Measurements from ENCODE around the gene LAMA2. TPM values are rescaled to one million over a fixed set of nuclear protein-coding genes. Genes with fewer than 3 reads are reported as not detected.

LAMA2 gene
- total and polyA plus RNA-seq, 2 donors (not counting 1 experiment from before 2014, with no cell fraction given): 19.5 to 67.5 TPM

DNA sequence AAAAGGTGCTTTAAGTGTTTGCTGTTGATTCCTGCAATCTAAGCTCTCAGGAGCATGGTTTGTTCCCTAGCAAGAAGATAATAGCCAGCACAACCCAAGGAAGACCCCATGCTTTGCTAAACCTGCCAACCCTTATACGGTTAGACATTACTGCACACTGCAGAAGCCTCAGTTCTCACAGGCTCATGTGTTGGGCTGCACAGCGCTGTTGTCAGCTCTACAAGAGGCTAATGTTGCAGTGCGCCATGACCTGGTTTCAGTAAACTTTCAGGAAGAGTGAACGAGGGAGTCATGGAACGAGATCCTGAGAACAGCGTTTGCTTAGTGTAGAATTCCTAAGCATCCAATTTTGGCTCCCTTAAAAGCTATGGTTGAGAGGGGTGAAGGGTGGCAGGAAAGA is 608.5 kb downstream of the LAMA2 start:
- H2AFZ ChIP-seq (ENCODE audit: low read length): no peak overlapping the region

DNA sequence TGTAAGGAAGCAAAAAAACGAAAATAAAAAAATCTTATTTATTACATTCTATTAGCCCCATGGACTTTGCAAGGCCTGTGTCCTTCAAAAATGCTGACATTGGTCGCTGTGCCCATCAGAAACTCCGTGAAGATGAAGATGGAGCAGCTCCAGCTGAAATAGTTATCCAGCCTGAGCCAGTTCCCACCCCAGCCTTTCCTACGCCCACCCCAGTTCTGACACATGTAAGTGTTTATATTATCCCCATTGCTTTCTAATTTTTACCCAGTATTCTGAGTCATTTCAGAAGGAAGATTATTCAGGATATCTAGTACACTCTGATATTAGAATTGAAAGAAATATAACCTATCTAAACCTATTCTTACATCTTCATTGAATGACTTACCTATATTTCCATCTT is 609.3 kb downstream of the LAMA2 start:
- Histone ChIP-seq H3K79me2 (ENCODE audit: control insufficient read depth, insufficient read depth, low read length) (no peaks in the 10 kb centered on the region), H3K9ac (ENCODE audit: insufficient read depth, low read length) (no peak overlapping the region), H3K4me2 (ENCODE audit: extremely low read depth, insufficient read depth, low read length) (no peak overlapping the region), H3K4me1 (ENCODE audit: control insufficient read depth, extremely low read depth, insufficient read depth, low read length) (peaks cover 20% of the 10 kb centered on the region), H3K27ac (ENCODE audit: insufficient read depth, low read length) (no peak overlapping the region), H3K4me3 (replicated peaks in 1 of 4; ENCODE audit: control extremely low read depth in 1 of 4, insufficient read depth in 1 of 4, low read depth in 3 of 4, low read length in 4 of 4) (no peak overlapping the region), H3K9me3 (ENCODE audit: control insufficient read depth, insufficient read depth, low read depth, low read length) (no peaks in the 10 kb centered on the region), H2AFZ (ENCODE audit: low read length) (no peak overlapping the region), H3K36me3 (ENCODE audit: control insufficient read depth, insufficient read depth, low read length) (no peaks in the 10 kb centered on the region), H4K20me1 (ENCODE audit: control insufficient read depth, extremely low read depth, insufficient read depth, low read length) (no peaks in the 10 kb centered on the region), H3K27me3 (ENCODE audit: control insufficient read depth, insufficient read depth, low read length) (no peaks in the 10 kb centered on the region)
- no peak for TF ChIP-seq EZH2 (IDR thresholded peaks at IDR 0.05; ENCODE audit: low read length, missing control alignments)
- TF ChIP-seq, protein P1, sequence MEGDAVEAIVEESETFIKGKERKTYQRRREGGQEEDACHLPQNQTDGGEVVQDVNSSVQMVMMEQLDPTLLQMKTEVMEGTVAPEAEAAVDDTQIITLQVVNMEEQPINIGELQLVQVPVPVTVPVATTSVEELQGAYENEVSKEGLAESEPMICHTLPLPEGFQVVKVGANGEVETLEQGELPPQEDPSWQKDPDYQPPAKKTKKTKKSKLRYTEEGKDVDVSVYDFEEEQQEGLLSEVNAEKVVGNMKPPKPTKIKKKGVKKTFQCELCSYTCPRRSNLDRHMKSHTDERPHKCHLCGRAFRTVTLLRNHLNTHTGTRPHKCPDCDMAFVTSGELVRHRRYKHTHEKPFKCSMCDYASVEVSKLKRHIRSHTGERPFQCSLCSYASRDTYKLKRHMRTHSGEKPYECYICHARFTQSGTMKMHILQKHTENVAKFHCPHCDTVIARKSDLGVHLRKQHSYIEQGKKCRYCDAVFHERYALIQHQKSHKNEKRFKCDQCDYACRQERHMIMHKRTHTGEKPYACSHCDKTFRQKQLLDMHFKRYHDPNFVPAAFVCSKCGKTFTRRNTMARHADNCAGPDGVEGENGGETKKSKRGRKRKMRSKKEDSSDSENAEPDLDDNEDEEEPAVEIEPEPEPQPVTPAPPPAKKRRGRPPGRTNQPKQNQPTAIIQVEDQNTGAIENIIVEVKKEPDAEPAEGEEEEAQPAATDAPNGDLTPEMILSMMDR (conservative IDR thresholded peaks at IDR 0.05 in 1 of 2, IDR thresholded peaks at IDR 0.05 in 1 of 2; ENCODE audit: low read depth in 1 of 2, low read length in 2 of 2): no peak
- peak; percentile 7 to 51 for DNase-seq (ENCODE audit: low read depth in 2 of 2)

More for the DNA sequence above, 608.5 kb downstream of the LAMA2 start:
- no peaks in the 10 kb centered on the region for H4K20me1 ChIP-seq (ENCODE audit: control insufficient read depth, extremely low read depth, insufficient read depth, low read length)
- peak overlapping the region; percentile 99 for H3K27ac ChIP-seq (ENCODE audit: insufficient read depth, low read length)
- H3K27me3 ChIP-seq (ENCODE audit: control insufficient read depth, insufficient read depth, low read length): no peaks in the 10 kb centered on the region
- H3K9ac ChIP-seq (ENCODE audit: insufficient read depth, low read length): no peak overlapping the region
- peak overlapping the region; percentile 3 for H3K4me2 ChIP-seq (ENCODE audit: extremely low read depth, insufficient read depth, low read length)
- peak; percentile 38 to 78 for DNase-seq (ENCODE audit: low read depth in 2 of 2)
- peaks cover 20% of the 10 kb centered on the region for H3K4me1 ChIP-seq (ENCODE audit: control insufficient read depth, extremely low read depth, insufficient read depth, low read length)
- no peaks in the 10 kb centered on the region for H3K79me2 ChIP-seq (ENCODE audit: control insufficient read depth, insufficient read depth, low read length)
- TF ChIP-seq EZH2 (IDR thresholded peaks at IDR 0.05; ENCODE audit: low read length, missing control alignments): no peak
- TF ChIP-seq, protein P1 (conservative IDR thresholded peaks at IDR 0.05 in 1 of 2, IDR thresholded peaks at IDR 0.05 in 1 of 2; ENCODE audit: low read depth in 1 of 2, low read length in 2 of 2): no peak
- peak overlapping the region in 1 of 4 experiments; percentile 17 for H3K4me3 ChIP-seq (replicated peaks in 1 of 4; ENCODE audit: control extremely low read depth in 1 of 4, insufficient read depth in 1 of 4, low read depth in 3 of 4, low read length in 4 of 4)
- no peaks in the 10 kb centered on the region for H3K36me3 ChIP-seq (ENCODE audit: control insufficient read depth, insufficient read depth, low read length)
- no peaks in the 10 kb centered on the region for H3K9me3 ChIP-seq (ENCODE audit: control insufficient read depth, insufficient read depth, low read depth, low read length)

DNA sequence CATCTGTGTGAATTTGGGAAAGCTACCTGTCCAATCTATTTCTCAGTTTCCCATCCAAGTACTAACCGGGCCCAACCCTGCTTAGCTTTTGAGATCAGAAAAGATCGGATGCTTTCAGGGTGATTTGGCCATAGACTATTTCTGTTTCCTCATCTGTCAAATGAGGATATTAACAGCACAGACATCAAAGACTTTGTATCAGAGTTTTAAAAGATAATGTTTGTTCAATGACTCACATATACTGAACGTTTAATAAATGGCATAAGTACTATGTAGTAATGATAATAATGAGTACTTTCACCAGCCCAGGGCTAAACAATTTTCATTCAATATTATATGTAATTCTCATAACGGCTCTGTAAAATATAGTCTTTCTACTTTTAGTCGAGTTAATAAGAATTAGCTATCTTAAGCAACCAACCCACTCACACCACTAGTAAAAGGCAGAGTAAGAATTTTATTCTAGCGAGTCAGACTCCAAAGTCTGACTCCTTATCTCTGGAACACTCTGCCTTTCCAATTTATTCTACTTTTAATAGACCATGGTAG is 610.5 kb downstream of the LAMA2 start:
- no peak overlapping the region for H3K9ac ChIP-seq (ENCODE audit: insufficient read depth, low read length)

More for the DNA sequence above, 610.5 kb downstream of the LAMA2 start:
- TF ChIP-seq EZH2 (IDR thresholded peaks at IDR 0.05; ENCODE audit: low read length, missing control alignments): no peak
- TF ChIP-seq, protein P1 (conservative IDR thresholded peaks at IDR 0.05 in 1 of 2, IDR thresholded peaks at IDR 0.05 in 1 of 2; ENCODE audit: low read depth in 1 of 2, low read length in 2 of 2): no peak
- Histone ChIP-seq H3K4me1 (ENCODE audit: control insufficient read depth, extremely low read depth, insufficient read depth, low read length) (peaks cover 24% of the 10 kb centered on the region), H3K4me3 (replicated peaks in 1 of 4; ENCODE audit: control extremely low read depth in 1 of 4, insufficient read depth in 1 of 4, low read depth in 3 of 4, low read length in 4 of 4) (no peak overlapping the region), H2AFZ (ENCODE audit: low read length) (no peak overlapping the region), H3K27ac (ENCODE audit: insufficient read depth, low read length) (peak overlapping the region; percentile 27), H3K9me3 (ENCODE audit: control insufficient read depth, insufficient read depth, low read depth, low read length) (no peaks in the 10 kb centered on the region), H3K27me3 (ENCODE audit: control insufficient read depth, insufficient read depth, low read length) (no peaks in the 10 kb centered on the region), H3K36me3 (ENCODE audit: control insufficient read depth, insufficient read depth, low read length) (no peaks in the 10 kb centered on the region), H4K20me1 (ENCODE audit: control insufficient read depth, extremely low read depth, insufficient read depth, low read length) (no peaks in the 10 kb centered on the region), H3K79me2 (ENCODE audit: control insufficient read depth, insufficient read depth, low read length) (no peaks in the 10 kb centered on the region), H3K4me2 (ENCODE audit: extremely low read depth, insufficient read depth, low read length) (peak overlapping the region; percentile 29)
- DNase-seq (ENCODE audit: low read depth in 2 of 2): peak; percentile 61 to 72

Data from fibroblast of lung (primary cell).